ENCODE data around the gene TMC5. TPM values are rescaled to one million over a fixed set of nuclear protein-coding genes. Genes with fewer than 3 reads are reported as not detected.
A peak's percentile ranks its signal among the peaks of the same experiment; 100 is the strongest.
"Not testable (repeated sequence)": the region's sequence is repeated elsewhere in the genome, so short reads cannot be mapped to it uniquely, and the experiment has no call there.

Gene TMC5
- total RNA-seq, 1 donor from 2014 or later = 0.32 TPM

DNA sequence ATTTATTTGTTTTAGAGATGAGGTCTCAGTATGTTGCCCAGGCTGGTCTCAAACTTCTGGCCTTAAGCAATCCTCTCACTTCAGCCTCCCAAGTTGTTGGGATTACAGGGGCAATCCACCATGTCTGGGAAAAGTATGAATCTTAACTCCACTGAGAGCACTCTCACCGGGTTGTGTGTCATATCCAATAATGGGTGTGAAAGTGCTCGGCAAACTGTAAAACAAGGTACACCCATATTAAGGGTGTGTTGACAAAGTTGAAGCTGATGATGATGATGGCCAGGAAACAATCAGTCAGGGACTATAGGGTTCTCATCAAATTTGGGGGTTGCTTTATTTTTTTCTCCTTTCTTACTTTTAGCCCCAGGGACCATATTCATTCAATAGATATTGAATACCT, 25.3 kb upstream of the TMC5 start:
- Histone ChIP-seq H3K4me2 (no peak overlapping the region), H4K20me1 (ENCODE audit: low read depth) (no peaks in the 10 kb centered on the region), H3F3A (ENCODE audit: low read depth) (no peaks in the 10 kb centered on the region), H3K27me3 (no peaks in the 10 kb centered on the region), H2AFZ (replicated peaks) (no peak overlapping the region), H3K4me3 (no peak overlapping the region), H3K36me3 (no peaks in the 10 kb centered on the region), H3K9me3 (ENCODE audit: low read depth) (no peaks in the 10 kb centered on the region), H3K79me2 (ENCODE audit: low read depth) (no peaks in the 10 kb centered on the region), H3K9ac (no peak overlapping the region), H3K27ac (no peak overlapping the region), H3K4me1 (peaks cover 12% of the 10 kb centered on the region)
- peaks cover 13% of the 10 kb centered on the region for H3K36me3 Mint-ChIP-seq
- TF ChIP-seq EZH2 (IDR thresholded peaks at IDR 0.05) (no peak), EZH2phosphoT487 (IDR thresholded peaks at IDR 0.05) (no peak)
- TF ChIP-seq, protein P1, sequence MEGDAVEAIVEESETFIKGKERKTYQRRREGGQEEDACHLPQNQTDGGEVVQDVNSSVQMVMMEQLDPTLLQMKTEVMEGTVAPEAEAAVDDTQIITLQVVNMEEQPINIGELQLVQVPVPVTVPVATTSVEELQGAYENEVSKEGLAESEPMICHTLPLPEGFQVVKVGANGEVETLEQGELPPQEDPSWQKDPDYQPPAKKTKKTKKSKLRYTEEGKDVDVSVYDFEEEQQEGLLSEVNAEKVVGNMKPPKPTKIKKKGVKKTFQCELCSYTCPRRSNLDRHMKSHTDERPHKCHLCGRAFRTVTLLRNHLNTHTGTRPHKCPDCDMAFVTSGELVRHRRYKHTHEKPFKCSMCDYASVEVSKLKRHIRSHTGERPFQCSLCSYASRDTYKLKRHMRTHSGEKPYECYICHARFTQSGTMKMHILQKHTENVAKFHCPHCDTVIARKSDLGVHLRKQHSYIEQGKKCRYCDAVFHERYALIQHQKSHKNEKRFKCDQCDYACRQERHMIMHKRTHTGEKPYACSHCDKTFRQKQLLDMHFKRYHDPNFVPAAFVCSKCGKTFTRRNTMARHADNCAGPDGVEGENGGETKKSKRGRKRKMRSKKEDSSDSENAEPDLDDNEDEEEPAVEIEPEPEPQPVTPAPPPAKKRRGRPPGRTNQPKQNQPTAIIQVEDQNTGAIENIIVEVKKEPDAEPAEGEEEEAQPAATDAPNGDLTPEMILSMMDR (IDR thresholded peaks at IDR 0.05) = no peak
- H3K9me3 Mint-ChIP-seq = peaks cover 28% of the 10 kb centered on the region
- no peak for DNase-seq (ENCODE audit: low spot score)
- H3K4me1 Mint-ChIP-seq = peaks cover 46% of the 10 kb centered on the region
- H3K4me3 Mint-ChIP-seq = peak overlapping the region; percentile 74
- H3K27ac Mint-ChIP-seq = peak overlapping the region; percentile 100
- H3K27me3 Mint-ChIP-seq (ENCODE audit: insufficient read depth, low read depth) = peaks cover 4% of the 10 kb centered on the region

DNA sequence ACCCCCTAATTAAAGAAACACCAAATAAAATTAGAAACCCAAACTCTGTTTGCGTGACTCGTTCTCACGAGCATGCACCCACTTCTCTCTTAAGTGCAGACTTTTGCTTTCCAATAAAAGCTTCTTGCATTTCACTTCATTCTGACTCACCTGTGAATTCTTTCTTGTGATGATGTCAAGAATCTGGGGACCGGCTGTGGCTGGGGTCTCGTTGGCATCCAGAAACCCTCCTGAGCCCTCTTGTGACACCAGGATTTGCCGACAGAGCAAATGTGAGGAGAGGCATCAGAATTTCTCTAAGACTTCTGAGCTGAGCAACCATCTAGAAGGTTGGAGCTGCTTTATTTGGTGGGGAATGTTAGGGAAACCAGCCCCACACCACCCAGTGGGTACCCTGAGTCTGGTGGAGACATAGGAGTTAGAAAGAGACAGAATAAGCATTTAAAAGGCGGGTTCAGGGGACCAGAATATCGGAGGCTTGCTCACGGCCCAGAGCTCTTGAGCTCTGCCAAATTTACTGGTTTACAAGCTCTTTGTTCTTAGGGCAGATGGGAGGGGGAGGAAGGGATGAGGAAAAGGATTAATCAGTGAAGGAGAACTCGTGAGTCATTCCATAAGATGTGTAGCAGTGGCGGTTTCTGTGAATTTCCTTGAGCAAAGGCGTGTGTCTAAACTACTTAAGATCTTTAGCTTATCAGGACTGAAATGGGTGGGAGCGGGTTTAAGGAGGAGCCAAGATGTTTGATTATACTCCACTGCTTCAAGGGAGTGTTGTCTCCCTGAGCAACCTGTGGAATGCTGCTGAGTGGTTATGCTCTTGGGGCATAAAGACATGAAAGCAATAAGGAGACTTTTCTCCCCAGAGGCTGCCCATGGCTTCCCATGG, 24.2 kb upstream of the TMC5 start:
- H3K27ac Mint-ChIP-seq = peak overlapping the region; percentile 100

DNA sequence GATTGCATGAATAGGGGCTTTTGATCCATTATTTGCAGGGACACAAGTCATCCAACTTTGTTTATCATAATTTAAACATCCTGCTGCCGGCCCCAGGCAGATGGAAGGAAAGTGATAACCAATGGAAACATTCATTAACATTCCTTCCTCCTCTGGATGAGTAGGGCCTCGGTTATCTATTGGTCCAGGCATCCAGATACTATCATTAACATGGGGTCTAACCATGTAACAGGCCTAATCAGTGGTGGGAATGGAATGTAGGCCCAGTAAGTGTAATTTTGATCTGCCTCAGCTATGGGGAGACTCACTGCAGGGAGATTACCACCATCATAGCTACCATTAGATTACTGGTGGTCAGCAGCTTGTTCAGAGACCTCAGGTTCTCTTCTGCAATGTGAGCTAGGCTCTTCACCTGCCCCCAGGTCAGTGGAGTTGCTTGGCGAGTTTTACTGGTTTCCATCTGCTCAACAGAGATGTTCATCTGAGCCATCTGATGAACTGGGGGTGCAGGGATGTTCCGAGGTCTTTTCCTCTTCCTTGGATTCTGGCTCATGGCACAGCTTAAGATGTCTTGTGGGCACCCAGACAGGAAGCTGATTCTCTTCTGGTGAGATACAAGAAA, 21.9 kb upstream of the TMC5 start:
- H3F3A ChIP-seq (ENCODE audit: low read depth); H4K20me1 ChIP-seq (ENCODE audit: low read depth); H3K9me3 ChIP-seq (ENCODE audit: low read depth); H3K36me3 Mint-ChIP-seq; H3K79me2 ChIP-seq (ENCODE audit: low read depth); H3K36me3 ChIP-seq; H3K27me3 Mint-ChIP-seq (ENCODE audit: insufficient read depth, low read depth); H3K9ac ChIP-seq; H3K4me2 ChIP-seq; H2AFZ ChIP-seq (replicated peaks); H3K27me3 ChIP-seq; H3K27ac ChIP-seq; H3K4me3 ChIP-seq; DNase-seq (ENCODE audit: low spot score); H3K4me3 Mint-ChIP-seq: not testable (repeated sequence)
- peaks cover 28% of the 10 kb centered on the region for H3K9me3 Mint-ChIP-seq
- H3K27ac Mint-ChIP-seq = peak overlapping the region; percentile 81
- H3K4me1 ChIP-seq = peaks cover 12% of the 10 kb centered on the region
- peaks cover 42% of the 10 kb centered on the region for H3K4me1 Mint-ChIP-seq

More for the DNA sequence above, 24.2 kb upstream of the TMC5 start:
- Histone ChIP-seq H3K4me1 (peaks cover 12% of the 10 kb centered on the region), H3K79me2 (ENCODE audit: low read depth) (no peaks in the 10 kb centered on the region), H2AFZ (replicated peaks) (peak overlapping the region; percentile 97), H4K20me1 (ENCODE audit: low read depth) (no peaks in the 10 kb centered on the region), H3K9me3 (ENCODE audit: low read depth) (no peaks in the 10 kb centered on the region), H3F3A (ENCODE audit: low read depth) (no peaks in the 10 kb centered on the region), H3K4me2 (peak overlapping the region; percentile 52), H3K27me3 (no peaks in the 10 kb centered on the region), H3K4me3 (no peak overlapping the region), H3K27ac (peak overlapping the region; percentile 35), H3K9ac (no peak overlapping the region), H3K36me3 (no peaks in the 10 kb centered on the region)
- H3K9me3 Mint-ChIP-seq = peaks cover 30% of the 10 kb centered on the region
- no peak for TF ChIP-seq EZH2phosphoT487 (IDR thresholded peaks at IDR 0.05)
- TF ChIP-seq, protein P1 (IDR thresholded peaks at IDR 0.05) = no peak
- TF ChIP-seq EZH2 (IDR thresholded peaks at IDR 0.05) = no peak
- H3K27me3 Mint-ChIP-seq (ENCODE audit: insufficient read depth, low read depth) = peaks cover 4% of the 10 kb centered on the region
- H3K4me3 Mint-ChIP-seq = peak overlapping the region; percentile 74
- peaks cover 11% of the 10 kb centered on the region for H3K36me3 Mint-ChIP-seq
- peak; percentile 55 for DNase-seq (ENCODE audit: low spot score)
- H3K4me1 Mint-ChIP-seq = peaks cover 46% of the 10 kb centered on the region

All from neural progenitor cell (in vitro differentiated cells).